H1 (cell line): Measurements from ENCODE around the gene FRMD4A. TPM values are rescaled to one million over a fixed set of nuclear protein-coding genes. Genes with fewer than 3 reads are reported as not detected.

Source experiments
- CTCF ChIA-PET: fragments of 300-600 bp; sonication (Branson Sonifier 250); formaldehyde crosslinking; loops from one replicate; lab custom pipeline; 2021; ENCODE audit not compliant: partially characterized antibody; lab: Charles Lee
- POLR2A ChIA-PET: fragments of 300-600 bp; sonication (Branson Sonifier 250); formaldehyde crosslinking; loops from one replicate; lab custom pipeline; 2021; ENCODE audit warnings: inconsistent platforms; ENCODE audit not compliant: partially characterized antibody; lab: Charles Lee
- DNase-seq, 2 experiments: peaks; one replicate each; pipeline versions ENCODE4 v3.0.0 to v3.0.0-alpha.2; 2010 to 2022; ENCODE audit warnings: low spot score in 2 of 2, low read depth in 1 of 2, mixed read lengths in 1 of 2
- FAIRE-seq: peaks from 2 replicates; lab custom pipeline; 2011; peaks lifted over from hg19 to GRCh38; lab: Jason Lieb, UNC
- H2AFZ ChIP-seq: 2 replicates; pipeline ENCODE4 v1.8.1; 2012; ENCODE audit warnings: low read length, inconsistent platforms
- H2AK5ac ChIP-seq: 2 replicates; pipeline ENCODE4 v1.6.1; 2013; ENCODE audit warnings: low read depth, low read length
- H2BK120ac ChIP-seq: replicated peaks from 2 replicates; pipeline ENCODE3; 2013; ENCODE audit warnings: low read depth, low read length, inconsistent platforms
- H2BK12ac ChIP-seq: 2 replicates; pipeline ENCODE4 v1.6.1; 2013; ENCODE audit warnings: low read depth, low read length
- H2BK15ac ChIP-seq: 2 replicates; pipeline ENCODE4 v1.6.1; 2013; ENCODE audit warnings: low read length
- H2BK20ac ChIP-seq: 2 replicates; pipeline ENCODE4 v1.6.1; 2013; ENCODE audit warnings: low read length
- H2BK5ac ChIP-seq: 2 replicates; pipeline ENCODE4 v1.6.1; 2013; ENCODE audit warnings: low read depth, low read length
- H3K14ac ChIP-seq: 2 replicates; pipeline ENCODE4 v1.6.1; 2013; ENCODE audit warnings: inconsistent platforms; ENCODE audit not compliant: insufficient read length
- H3K18ac ChIP-seq: 2 replicates; pipeline ENCODE4 v1.6.1; 2013; ENCODE audit warnings: low read length; ENCODE audit errors: extremely low read depth
- H3K23ac ChIP-seq: 2 replicates; pipeline ENCODE4 v1.6.1; 2013; ENCODE audit warnings: inconsistent platforms; ENCODE audit not compliant: insufficient read length
- H3K23me2 ChIP-seq: 2 replicates; pipeline ENCODE4 v1.6.1; 2013; ENCODE audit warnings: low read depth, low read length
- H3K27ac ChIP-seq: 2 replicates; pipeline ENCODE4 v1.6.1; 2011; ENCODE audit warnings: low read depth, low read length, inconsistent platforms
- H3K27me3 ChIP-seq, 4 experiments: replicated peaks in 1 of 4; 1 replicate in 1 of 4; 2 replicates in 3 of 4; pipeline versions ENCODE4 v1.6.1 to v1.8.1; 2011 to 2013; ENCODE audit warnings: low read length in 3 of 4, mild to moderate bottlenecking in 3 of 4, inconsistent platforms in 2 of 4, mixed read lengths in 2 of 4, moderate library complexity in 1 of 4; ENCODE audit not compliant: control insufficient read depth in 3 of 4, insufficient read depth in 3 of 4; ENCODE audit errors: extremely low read depth in 1 of 4
- H3K36me3 ChIP-seq, 4 experiments: 2 replicates each; pipeline versions ENCODE4 v1.6.1 to v1.8.1; 2011 to 2013; ENCODE audit warnings: mild to moderate bottlenecking in 4 of 4, low read length in 3 of 4, moderate library complexity in 2 of 4, control low read depth in 1 of 4, inconsistent platforms in 1 of 4; ENCODE audit not compliant: insufficient read depth in 4 of 4, control insufficient read depth in 2 of 4
- H3K4ac ChIP-seq: replicated peaks from 2 replicates; pipeline ENCODE3; 2013; ENCODE audit warnings: low read length, low read depth, mixed read lengths, inconsistent platforms; ENCODE audit not compliant: insufficient read length
- H3K4me1 ChIP-seq, 4 experiments: replicated peaks in 1 of 4; 1 replicate in 1 of 4; 2 replicates in 3 of 4; pipeline versions ENCODE4 v1.6.1 to v1.8.1; 2011 to 2013; ENCODE audit warnings: low read length in 3 of 4, inconsistent platforms in 2 of 4, mixed read lengths in 1 of 4; ENCODE audit not compliant: insufficient read depth in 4 of 4, control insufficient read depth in 3 of 4
- H3K4me2 ChIP-seq, 2 experiments: 2 replicates each; pipeline versions ENCODE4 v1.6.1 to v1.8.1; 2011 to 2013; ENCODE audit warnings: low read depth in 2 of 2, low read length in 2 of 2, control low read depth in 1 of 2, inconsistent platforms in 1 of 2, mild to moderate bottlenecking in 1 of 2; ENCODE audit not compliant: insufficient read depth in 1 of 2
- H3K4me3 ChIP-seq, 4 experiments: fragments of 200-600, 300-600 bp in 1 of 4; sonication (generic), shearing (Covaris generic), sonication (Bioruptor Twin) in 1 of 4; 2 replicates each; pipeline versions ENCODE4 v1.5.1 to v1.8.1; 2011 to 2016; ENCODE audit warnings: low read length in 4 of 4, low read depth in 3 of 4, control low read depth in 2 of 4, inconsistent platforms in 2 of 4, mild to moderate bottlenecking in 2 of 4, mixed read lengths in 1 of 4, moderate library complexity in 1 of 4; ENCODE audit not compliant: insufficient read depth in 2 of 4; ENCODE audit errors: extremely low read depth in 1 of 4
- H3K56ac ChIP-seq: replicated peaks from 2 replicates; pipeline ENCODE3; 2013; ENCODE audit warnings: low read depth, mild to moderate bottlenecking, mixed read lengths, low read length, inconsistent platforms; ENCODE audit not compliant: insufficient read length
- H3K79me1 ChIP-seq: 2 replicates; pipeline ENCODE4 v1.6.1; 2013; ENCODE audit warnings: low read depth, low read length, control low read depth
- H3K79me2 ChIP-seq, 2 experiments: 2 replicates each; pipeline versions ENCODE4 v1.6.1 to v1.8.1; 2012 to 2013; ENCODE audit warnings: low read length in 2 of 2, mild to moderate bottlenecking in 2 of 2, inconsistent platforms in 1 of 2; ENCODE audit not compliant: insufficient read depth in 2 of 2, control insufficient read depth in 1 of 2
- H3K9ac ChIP-seq, 4 experiments: replicated peaks in 1 of 4; 1 replicate in 1 of 4; 2 replicates in 3 of 4; pipeline versions ENCODE4 v1.6.1 to v1.8.1; 2011 to 2013; ENCODE audit warnings: low read depth in 3 of 4, low read length in 3 of 4, control low read depth in 2 of 4, mild to moderate bottlenecking in 2 of 4, moderate library complexity in 2 of 4, inconsistent platforms in 1 of 4; ENCODE audit errors: extremely low read depth in 1 of 4
- H3K9me3 ChIP-seq, 2 experiments: 2 replicates each; pipeline versions ENCODE4 v1.6.1 to v1.8.1; 2012 to 2013; ENCODE audit warnings: mild to moderate bottlenecking in 2 of 2, moderate library complexity in 2 of 2, control low read depth in 1 of 2, inconsistent platforms in 1 of 2, low read depth in 1 of 2, low read length in 1 of 2, mixed read lengths in 1 of 2; ENCODE audit not compliant: insufficient read depth in 2 of 2
- H4K20me1 ChIP-seq, 2 experiments: replicated peaks in 1 of 2; 2 replicates each; pipeline versions ENCODE3 to v1.8.1; 2011 to 2013; ENCODE audit warnings: inconsistent platforms in 2 of 2, low read length in 2 of 2, mild to moderate bottlenecking in 1 of 2; ENCODE audit not compliant: insufficient read depth in 2 of 2, control insufficient read depth in 1 of 2
- H4K5ac ChIP-seq: 2 replicates; pipeline ENCODE4 v1.6.1; 2013; ENCODE audit warnings: low read length, low read depth, mixed read lengths, inconsistent platforms; ENCODE audit not compliant: insufficient read length
- H4K8ac ChIP-seq: 2 replicates; pipeline ENCODE4 v1.8.0; 2013; ENCODE audit warnings: mild to moderate bottlenecking, moderate library complexity, low read length, inconsistent platforms; ENCODE audit not compliant: insufficient read depth; ENCODE audit errors: extremely low read depth
- H4K91ac ChIP-seq: replicated peaks from 2 replicates; pipeline ENCODE3; 2013; ENCODE audit warnings: low read length, mixed read lengths, inconsistent platforms; ENCODE audit not compliant: insufficient read length
- CTBP2 ChIP-seq: IDR thresholded peaks from 2 replicates; pipeline ENCODE4 v1.7.0; 2011; ENCODE audit warnings: borderline replicate concordance, mild to moderate bottlenecking, moderate library complexity, mixed read lengths, low read length; ENCODE audit not compliant: insufficient read depth, insufficient read length
- E2F6 ChIP-seq: IDR thresholded peaks from 2 replicates; pipeline ENCODE4 v1.6.1; 2012; ENCODE audit warnings: inconsistent platforms
- FOSL1 ChIP-seq: IDR thresholded peaks from 2 replicates; pipeline ENCODE4 v1.6.1; 2011; ENCODE audit warnings: mild to moderate bottlenecking, low read depth, low read length, moderate library complexity; ENCODE audit not compliant: insufficient read depth
- GABPA ChIP-seq: IDR thresholded peaks from 2 replicates; pipeline ENCODE4 v1.6.1; 2011; ENCODE audit warnings: mild to moderate bottlenecking, low read length, moderate library complexity, borderline replicate concordance; ENCODE audit not compliant: insufficient read depth
- HDAC6 ChIP-seq: IDR thresholded peaks from one replicate; pipeline ENCODE4 v1.7.1; 2012; ENCODE audit warnings: low read depth, mild to moderate bottlenecking, inconsistent platforms, low read length, moderate library complexity
- JUN ChIP-seq: IDR thresholded peaks from 2 replicates; pipeline ENCODE4 v1.6.1; 2011; ENCODE audit warnings: low read depth, mild to moderate bottlenecking, improper control_type of control experiment, low read length
- POU5F1 ChIP-seq: IDR thresholded peaks from 2 replicates; pipeline ENCODE4 v1.6.1; 2011; ENCODE audit warnings: low read depth, mild to moderate bottlenecking, low read length, moderate library complexity
- RAD21 ChIP-seq, 2 experiments: IDR thresholded peaks in 1 of 2; conservative IDR thresholded peaks in 1 of 2; 2 replicates each; pipeline ENCODE4 v1.6.1; 2011; ENCODE audit warnings: low read depth in 2 of 2, low read length in 2 of 2, improper control_type of control experiment in 1 of 2, inconsistent platforms in 1 of 2, mild to moderate bottlenecking in 1 of 2, moderate library complexity in 1 of 2
- SIX5 ChIP-seq: IDR thresholded peaks from 2 replicates; pipeline ENCODE4 v1.6.1; 2011; ENCODE audit warnings: mild to moderate bottlenecking, low read depth, low read length
- SP4 ChIP-seq: IDR thresholded peaks from 2 replicates; pipeline ENCODE4 v1.6.1; 2012; ENCODE audit warnings: low read length, inconsistent platforms
- TAF1 ChIP-seq: IDR thresholded peaks from 2 replicates; pipeline ENCODE4 v1.6.1; 2011; ENCODE audit warnings: mild to moderate bottlenecking, low read depth, low read length
- TBP ChIP-seq: IDR thresholded peaks from 2 replicates; pipeline ENCODE4 v1.6.1; 2011; ENCODE audit warnings: low read depth, low read length, improper control_type of control experiment
- WGBS, 2 experiments: shearing (Covaris generic) in 1 of 2; methylation state at CpG; one replicate each; pipeline versions ENCODE4 v1.1.6 to v1.1.7; 2013 to 2015; ENCODE audit warnings: low lambda C conversion rate in 2 of 2, mixed read lengths in 2 of 2, inconsistent platforms in 1 of 2, low coverage in 1 of 2, missing lambda C conversion rate in 1 of 2; ENCODE audit not compliant: insufficient replicate concordance in 2 of 2, insufficient coverage in 1 of 2, insufficient read length in 1 of 2; ENCODE audit errors: extremely low coverage in 1 of 2, missing lambda C conversion rate in 1 of 2; 5-methylcytosine and 5-hydroxymethylcytosine counted together
- polyA plus RNA-seq, 7 experiments: library from polyadenylated mRNA; depleted of rRNA in 3 of 7; stranded (reverse) in 5 of 7; unstranded in 2 of 7; fragments of >200 nt in 5 of 7; fragments of 200-250 nt in 2 of 7; gene quantifications; 1 replicate in 5 of 7; 2 replicates in 1 of 7; 4 replicates in 1 of 7; pipeline versions ENCODE4 v1.2.1 to v1.2.3, GENCODE V29; 2011 to 2013; ENCODE audit warnings: missing spikeins in 2 of 7, mixed read lengths in 2 of 7
- total RNA-seq: library from RNA; stranded (reverse); fragmentation: NEBNext Ultra II Directional; extraction: Animal tissue kit (Norgen Biotek cat#: 25700); gene quantifications from 2 replicates; pipeline ENCODE4 v1.2.1, GENCODE V29; 2021

Gene FRMD4A
- total and polyA plus RNA-seq, 2 of the 8 experiments (the other 6 are each of a cell fraction or from before 2014, with no cell fraction given) = 38.6 to 39.6 TPM

- no peak overlapping the region for H3K4me3 ChIP-seq
- H2BK5ac ChIP-seq = no peak overlapping the region
- no peak overlapping the region for H4K5ac ChIP-seq
- H2BK15ac ChIP-seq = no peak overlapping the region
- H2AK5ac ChIP-seq = no peak overlapping the region
- no peaks in the 10 kb centered on the region for H3K23me2 ChIP-seq
- WGBS, 2 experiments = 92% methylated on average over 6 of the region's 6 CpGs; no CpG with 5 or more reads in 1 of the 2 experiments
- no peaks in the 10 kb centered on the region for H3K27me3 ChIP-seq
- no peak overlapping the region for H2BK120ac ChIP-seq
- DNase-seq (no peak), FAIRE-seq (no peak)
- H4K8ac ChIP-seq = peak overlapping the region; percentile 41; the same call in 1 of the 2 replicates
- no peaks in the 10 kb centered on the region for H3K36me3 ChIP-seq
- CTCF ChIA-PET = interaction anchor here (0.5 to 2.2 kb wide), 11 partner anchors 9 to 631 kb away, joined by 3 to 5 read pairs (median 3); partner anchors contain the start of gene FRMD4A
- no peak overlapping the region for H3K4me2 ChIP-seq
- H3K4ac ChIP-seq = no peak overlapping the region
- no peak overlapping the region for H3K23ac ChIP-seq
- H3K56ac ChIP-seq = no peak overlapping the region
- no peak overlapping the region for H3K18ac ChIP-seq
- H4K91ac ChIP-seq = no peak overlapping the region
- H2AFZ ChIP-seq = no peak overlapping the region
- no peak overlapping the region for H3K9ac ChIP-seq
- H3K27ac ChIP-seq = no peak overlapping the region
- POLR2A ChIA-PET = interaction anchor here (0.6 to 1.7 kb wide), 3 partner anchors 11 to 155 kb away, joined by 3 to 4 read pairs (median 3); no protein-coding TSS in a partner anchor
- no peak overlapping the region for H3K14ac ChIP-seq
- no peak overlapping the region for H2BK12ac ChIP-seq
- H4K20me1 ChIP-seq = no peaks in the 10 kb centered on the region
- no peak overlapping the region for H2BK20ac ChIP-seq
- H3K9me3 ChIP-seq = no peaks in the 10 kb centered on the region
- H3K79me2 ChIP-seq = no peaks in the 10 kb centered on the region
- H3K79me1 ChIP-seq = no peaks in the 10 kb centered on the region
- no peaks in the 10 kb centered on the region for H3K4me1 ChIP-seq
- TF ChIP-seq SP4 = no peak
- no peak for TF ChIP-seq FOSL1
- TF ChIP-seq RAD21 (IDR thresholded peaks at IDR 0.05 in 1 of 2, conservative IDR thresholded peaks at IDR 0.05 in 1 of 2; ENCODE audit: low read depth in 2 of 2, low read length in 2 of 2) = no peak
- TF ChIP-seq SIX5 = no peak
- TF ChIP-seq CTBP2 = no peak
- no peak for TF ChIP-seq TAF1
- no peak for TF ChIP-seq GABPA
- TF ChIP-seq TBP = no peak
- TF ChIP-seq E2F6 = no peak
- no peak for TF ChIP-seq JUN
- TF ChIP-seq HDAC6 = no peak
- no peak for TF ChIP-seq POU5F1
Measured at GRCh38 chr10:14340051-14340744, 9.5 kb upstream of the FRMD4A start.
